Stimulated activated naive CD8-positive, alpha-beta T cell treated with anti-CD3 and anti-CD28 coated beads, Interleukin-15, amount 100 ng/mL, for 72 hours (primary cell): ENCODE results near the gene PTPRN2.

Experiments used
- ATAC-seq: fragments of 150-1000 bp; cut with Tn5 transposase; 2 replicates; pipeline ENCODE4 v1.10.0; 2021; ENCODE audit warnings: mild to moderate bottlenecking, moderate library complexity
- DNase-seq, 2 donors: peaks; one replicate each; pipeline ENCODE4 v3.0.0; 2021 to 2022
- H3K27ac Mint-ChIP-seq, 2 donors: one replicate each; pipeline ENCODE4 v1.8.0; 2022; ENCODE audit warnings: mild to moderate bottlenecking in 2 of 2, mixed read lengths in 2 of 2, moderate library complexity in 2 of 2
- H3K27me3 Mint-ChIP-seq: one replicate; pipeline ENCODE4 v1.8.0; 2022; ENCODE audit warnings: mixed read lengths
- H3K4me1 Mint-ChIP-seq: one replicate; pipeline ENCODE4 v1.8.0; 2022; ENCODE audit warnings: mild to moderate bottlenecking, mixed read lengths
- H3K4me3 Mint-ChIP-seq, 2 donors: one replicate each; pipeline ENCODE4 v1.8.0; 2022; ENCODE audit warnings: mild to moderate bottlenecking in 2 of 2, mixed read lengths in 2 of 2, moderate library complexity in 1 of 2
- H3K9me3 Mint-ChIP-seq, 2 donors: one replicate each; pipeline ENCODE4 v1.8.0; 2022; ENCODE audit warnings: mixed read lengths in 2 of 2

PTPRN2 gene

DNA sequence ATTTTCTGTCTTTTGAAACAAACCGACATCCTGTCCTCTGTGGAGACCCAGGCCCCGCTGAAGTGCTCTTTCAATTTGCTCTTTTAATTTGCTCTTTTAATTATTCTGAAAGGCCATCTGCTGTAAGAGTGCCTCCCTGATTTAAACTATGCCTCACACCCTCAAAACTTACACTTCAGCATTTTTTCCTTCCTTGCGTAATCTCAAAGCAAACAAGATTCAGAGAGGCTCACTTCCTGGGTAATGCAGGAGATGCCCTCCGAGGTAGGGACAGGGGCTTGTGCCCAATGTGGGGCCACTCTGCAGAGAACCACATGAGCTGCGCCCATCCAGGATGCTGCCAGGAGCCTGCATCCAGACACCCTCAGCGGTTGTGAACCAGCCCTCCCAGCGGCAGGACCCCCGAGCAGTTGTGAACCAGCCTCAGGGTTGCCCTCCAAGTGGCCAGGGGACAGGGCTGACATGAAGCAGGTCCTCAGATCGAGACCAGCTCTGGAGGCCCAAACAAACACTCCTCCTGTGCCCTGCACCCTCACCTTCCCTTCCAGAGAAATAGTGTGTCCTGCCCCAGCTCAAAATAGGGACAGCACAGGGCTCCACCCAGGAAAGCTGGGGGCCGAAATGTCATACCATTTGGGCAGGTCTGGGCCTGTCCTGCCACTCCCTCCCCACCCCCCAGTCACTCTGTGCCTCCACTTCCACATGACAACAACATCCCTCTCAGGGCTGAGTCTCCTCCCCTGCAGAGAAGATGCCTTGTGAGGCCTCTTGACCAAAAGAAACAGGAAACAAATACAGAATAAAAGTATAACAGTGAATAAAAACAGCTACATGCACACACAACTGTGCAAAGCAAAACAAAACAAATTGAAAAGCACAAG lies 190.4 kb downstream of the PTPRN2 start:
- H3K4me1 Mint-ChIP-seq, result no peaks in the 10 kb centered on the region
- no peak overlapping the region for H3K4me3 Mint-ChIP-seq
- peak overlapping the region in 1 of 2 donors; percentile 34 for H3K27ac Mint-ChIP-seq
- peaks cover 14% of the 10 kb centered on the region for H3K27me3 Mint-ChIP-seq
- DNase-seq (no peak), ATAC-seq (no peak)
- peaks cover 7 to 17% of the 10 kb centered on the region in 2 donors for H3K9me3 Mint-ChIP-seq

GRCh38 chr7:158396301-158396905 lies 191.2 kb downstream of the PTPRN2 start:
- H3K27ac Mint-ChIP-seq, result no peak overlapping the region
- H3K27me3 Mint-ChIP-seq, result peaks cover 9% of the 10 kb centered on the region
- no peak for ATAC-seq
- DNase-seq, result no peak
- H3K9me3 Mint-ChIP-seq, result peaks cover 7 to 17% of the 10 kb centered on the region in 2 donors
- H3K4me3 Mint-ChIP-seq, result no peak overlapping the region
- no peaks in the 10 kb centered on the region for H3K4me1 Mint-ChIP-seq

DNA sequence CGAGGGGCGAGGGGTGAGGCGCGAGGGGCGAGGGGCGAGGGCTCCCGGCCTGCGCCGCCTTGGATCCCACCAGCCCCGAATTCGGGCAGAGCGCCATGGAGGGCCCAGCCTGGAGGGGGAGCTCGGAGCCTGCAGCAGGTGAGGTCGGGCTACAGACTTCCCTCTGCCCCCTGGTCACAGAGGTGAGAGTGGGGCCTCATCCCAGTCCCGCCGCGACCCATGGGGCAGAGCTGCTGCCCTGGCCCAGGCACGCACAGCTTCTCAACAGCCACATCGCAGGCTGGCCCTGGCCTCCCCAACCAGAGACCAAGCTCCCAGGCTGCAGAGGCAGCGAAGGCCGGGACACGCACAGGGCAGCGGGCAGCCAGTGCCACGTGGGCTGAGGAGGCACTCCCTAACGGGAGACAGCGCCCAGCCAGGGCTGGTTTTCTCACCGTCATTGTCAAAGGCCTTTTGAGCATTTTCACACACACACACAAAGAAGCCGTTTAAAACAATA lies 191.8 kb downstream of the PTPRN2 start:
- Mint-ChIP-seq H3K9me3 (peaks cover 7 to 17% of the 10 kb centered on the region in 2 donors), H3K27me3 (peaks cover 3% of the 10 kb centered on the region)
- peak; percentile 52 for ATAC-seq

GRCh38 chr7:158395349-158395748 lies 192.3 kb downstream of the PTPRN2 start:
- DNase-seq (no peak), ATAC-seq (peak; percentile 55)
- no peaks in the 10 kb centered on the region for H3K27me3 Mint-ChIP-seq
- H3K9me3 Mint-ChIP-seq, result peaks cover 7 to 17% of the 10 kb centered on the region in 2 donors
- H3K27ac Mint-ChIP-seq, result no peak overlapping the region
- no peak overlapping the region for H3K4me3 Mint-ChIP-seq
- no peaks in the 10 kb centered on the region for H3K4me1 Mint-ChIP-seq

More for the DNA sequence above, 191.8 kb downstream of the PTPRN2 start:
- no peak for DNase-seq
- no peaks in the 10 kb centered on the region for H3K4me1 Mint-ChIP-seq
- no peak overlapping the region for H3K27ac Mint-ChIP-seq
- no peak overlapping the region for H3K4me3 Mint-ChIP-seq

DNA sequence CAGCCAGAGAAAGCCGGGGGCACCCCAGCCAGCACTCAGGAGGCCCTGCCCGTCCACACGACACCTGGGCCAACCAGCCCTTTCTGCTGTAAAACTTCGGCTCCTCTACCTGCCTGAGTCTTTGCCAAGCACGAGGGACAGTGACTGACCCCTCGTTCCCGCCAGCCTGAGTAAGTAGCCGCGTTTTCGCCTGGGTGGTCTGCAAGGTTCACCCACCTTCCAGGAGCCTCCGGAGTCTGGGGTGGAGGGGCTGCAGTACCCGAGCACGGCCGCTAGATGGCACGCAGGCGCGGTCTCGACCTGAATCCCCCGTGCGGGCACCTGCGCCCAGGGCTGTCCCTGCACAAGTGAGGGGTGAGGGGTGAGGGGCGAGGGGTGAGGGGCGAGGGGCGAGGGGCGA lies 192.7 kb downstream of the PTPRN2 start:
- H3K4me3 Mint-ChIP-seq, result no peak overlapping the region
- peaks cover 7 to 17% of the 10 kb centered on the region in 2 donors for H3K9me3 Mint-ChIP-seq
- no peaks in the 10 kb centered on the region for H3K4me1 Mint-ChIP-seq
- ATAC-seq (peak; percentile 37), DNase-seq (peak; percentile 29 to 35)
- H3K27me3 Mint-ChIP-seq, result no peaks in the 10 kb centered on the region
- no peak overlapping the region for H3K27ac Mint-ChIP-seq

DNA sequence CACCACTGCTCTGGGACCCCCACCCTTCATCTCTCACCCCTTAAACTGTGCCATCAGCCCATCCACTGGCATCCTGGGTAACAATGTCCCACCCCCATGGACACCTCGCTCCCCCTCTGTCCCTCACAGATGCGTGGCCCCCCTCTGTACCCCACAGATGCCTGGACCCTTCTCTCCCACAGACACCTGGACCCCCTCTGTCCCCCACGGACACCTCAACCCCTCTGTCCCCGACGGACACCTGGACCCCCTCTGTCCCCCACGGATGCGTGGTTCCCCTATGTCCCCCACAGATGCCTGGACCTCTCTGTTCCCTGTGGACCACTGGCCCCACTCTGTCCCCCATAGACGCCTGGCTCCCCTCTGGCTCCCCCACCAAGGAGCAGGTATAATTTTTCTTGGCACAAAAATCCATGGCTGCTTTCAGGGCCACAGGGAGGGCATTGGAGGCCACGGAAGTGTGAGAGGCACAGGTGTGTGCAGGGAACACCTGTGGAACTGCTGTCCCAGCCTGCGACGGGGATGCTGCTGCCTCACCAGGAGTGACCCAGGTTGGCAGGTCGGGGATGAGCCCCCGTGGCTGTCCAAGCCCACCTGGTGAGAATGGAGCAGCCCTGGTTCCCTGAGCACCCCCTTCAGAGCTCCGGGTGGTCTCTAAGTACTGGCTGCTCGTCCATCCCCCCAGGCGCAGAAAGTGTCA lies 193.5 kb downstream of the PTPRN2 start:
- Mint-ChIP-seq H3K27ac (no peak overlapping the region), H3K27me3 (no peaks in the 10 kb centered on the region), H3K4me1 (no peaks in the 10 kb centered on the region), H3K9me3 (peaks cover 6 to 15% of the 10 kb centered on the region in 2 donors), H3K4me3 (no peak overlapping the region)
- ATAC-seq (peak; percentile 21), DNase-seq (no peak)

DNA sequence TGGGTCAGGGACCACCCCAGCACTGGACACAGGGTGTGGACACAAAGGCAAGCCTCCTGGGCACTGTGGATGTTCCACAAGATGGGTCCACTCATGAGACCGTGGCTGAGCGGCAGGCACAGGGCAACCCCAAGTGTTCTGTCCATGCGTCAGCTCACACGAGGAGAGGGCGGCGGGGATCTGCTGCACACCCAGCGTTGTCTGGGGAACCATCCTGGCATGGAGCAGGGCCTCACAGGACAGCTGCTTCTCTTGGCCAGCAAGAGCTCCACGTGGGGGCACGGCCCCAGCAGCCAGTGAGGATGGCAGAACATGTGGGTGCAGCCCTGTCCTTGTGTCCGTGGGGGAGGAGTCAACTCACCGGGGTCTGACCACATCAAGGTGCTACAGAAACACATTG lies 195.4 kb downstream of the PTPRN2 start:
- Mint-ChIP-seq H3K27me3 (peaks cover 5% of the 10 kb centered on the region), H3K9me3 (no peaks in the 10 kb centered on the region), H3K27ac (no peak overlapping the region), H3K4me3 (no peak overlapping the region), H3K4me1 (no peaks in the 10 kb centered on the region)
- ATAC-seq (no peak), DNase-seq (no peak)

DNA sequence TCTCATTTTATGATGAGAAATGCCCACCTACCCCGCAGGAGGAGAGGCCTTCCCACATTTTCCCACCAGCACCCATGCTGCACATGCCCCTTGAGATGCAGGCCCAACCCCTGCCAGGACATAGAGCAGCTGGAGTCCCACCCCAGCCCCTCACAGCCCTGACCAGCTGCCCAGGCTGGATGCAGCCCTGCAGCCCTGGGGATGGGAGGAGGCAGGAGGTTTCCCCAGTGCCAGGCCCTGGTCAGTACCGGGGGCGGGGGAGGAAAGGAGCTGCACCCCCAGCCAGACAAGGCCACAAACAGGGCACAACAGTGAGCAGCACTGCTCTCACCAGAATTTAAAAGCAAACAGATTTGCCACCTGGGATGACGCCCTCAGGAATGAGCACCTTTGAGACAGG lies 196.1 kb downstream of the PTPRN2 start:
- Mint-ChIP-seq H3K4me3 (no peak overlapping the region), H3K4me1 (no peaks in the 10 kb centered on the region), H3K9me3 (no peaks in the 10 kb centered on the region), H3K27me3 (peaks cover 12% of the 10 kb centered on the region), H3K27ac (no peak overlapping the region)
- DNase-seq (no peak), ATAC-seq (no peak)

GRCh38 chr7:158391141-158391540 lies 196.5 kb downstream of the PTPRN2 start:
- H3K4me1 Mint-ChIP-seq, result no peaks in the 10 kb centered on the region
- no peak for ATAC-seq
- H3K4me3 Mint-ChIP-seq, result no peak overlapping the region
- peaks cover 13% of the 10 kb centered on the region for H3K27me3 Mint-ChIP-seq
- H3K27ac Mint-ChIP-seq, result no peak overlapping the region
- no peaks in the 10 kb centered on the region for H3K9me3 Mint-ChIP-seq
- DNase-seq, result no peak

- ATAC-seq, result no peak
- no peak overlapping the region for H3K4me3 Mint-ChIP-seq
Measured at GRCh38 chr7:158390460-158390859, 197.2 kb downstream of the PTPRN2 start.

DNA sequence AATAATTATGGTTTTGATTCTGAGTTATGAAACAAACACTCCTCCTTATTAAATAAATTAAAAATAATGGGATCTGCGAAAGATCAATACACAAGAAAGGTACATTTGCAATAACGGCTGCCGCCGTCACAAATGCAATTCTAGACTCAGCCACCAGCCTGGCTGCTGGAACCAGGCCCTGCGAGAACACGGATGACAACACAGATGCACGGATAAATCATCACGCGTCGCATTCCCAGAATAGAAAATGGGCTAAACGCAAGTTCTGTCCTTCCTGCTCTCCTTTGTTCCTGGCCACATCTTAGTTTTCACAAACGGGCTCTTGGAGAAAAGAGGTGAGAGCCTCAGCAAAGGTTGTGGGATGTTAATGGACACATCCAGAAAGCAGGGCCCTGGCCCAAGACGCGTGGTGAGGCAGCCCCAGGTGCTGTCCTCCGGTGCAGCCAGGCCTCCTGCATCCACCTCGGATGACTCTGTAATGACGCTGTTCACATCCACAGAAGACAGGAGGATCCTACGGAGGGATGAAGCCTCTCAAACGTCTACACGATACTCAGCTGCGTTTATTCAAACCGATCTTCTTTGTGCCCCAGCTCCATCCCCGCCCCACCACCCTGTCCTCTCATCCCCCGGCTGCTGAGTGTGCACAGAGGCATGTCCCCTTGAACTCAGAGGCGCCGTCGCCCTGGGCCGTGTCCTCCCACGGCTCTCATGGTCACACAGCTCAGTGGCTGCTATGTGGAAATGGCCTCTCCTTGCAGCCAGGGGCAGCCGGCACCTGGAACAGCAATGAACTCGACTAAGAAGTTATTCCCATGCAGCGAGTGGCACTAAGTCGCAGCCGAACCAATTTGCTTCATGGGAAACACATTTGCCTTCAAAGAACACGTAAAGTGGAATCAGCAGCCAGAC lies 197.9 kb downstream of the PTPRN2 start:
- Mint-ChIP-seq H3K4me3 (no peak overlapping the region), H3K9me3 (no peaks in the 10 kb centered on the region), H3K4me1 (no peaks in the 10 kb centered on the region), H3K27ac (no peak overlapping the region), H3K27me3 (peaks cover 17% of the 10 kb centered on the region)
- ATAC-seq (no peak), DNase-seq (no peak)

More at GRCh38 chr7:158390460-158390859, 197.2 kb downstream of the PTPRN2 start:
- peaks cover 13% of the 10 kb centered on the region for H3K27me3 Mint-ChIP-seq
- no peaks in the 10 kb centered on the region for H3K4me1 Mint-ChIP-seq
- no peak overlapping the region for H3K27ac Mint-ChIP-seq
- no peaks in the 10 kb centered on the region for H3K9me3 Mint-ChIP-seq
- DNase-seq, result no peak

DNA sequence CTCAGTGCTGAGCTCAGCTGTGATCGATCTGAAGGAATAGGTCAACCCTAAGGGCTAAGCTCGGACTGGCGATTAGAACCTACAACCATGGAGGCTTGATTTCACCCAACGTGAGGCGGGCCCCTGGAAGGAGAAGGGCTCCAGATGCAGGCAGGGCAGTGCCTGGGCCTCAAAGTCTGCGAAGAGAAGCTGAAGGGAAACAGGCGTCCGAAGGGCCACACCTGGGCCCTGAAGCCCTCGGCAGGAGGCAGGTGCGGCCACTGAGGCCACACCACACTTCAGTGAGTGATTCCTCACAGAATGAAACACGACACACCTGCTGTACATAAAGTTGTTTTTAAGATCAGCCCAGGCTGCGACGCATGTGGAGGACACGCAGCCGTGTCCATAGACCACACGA lies 198.7 kb downstream of the PTPRN2 start:
- no peak for ATAC-seq

GRCh38 chr7:158388072-158388471 lies 199.6 kb downstream of the PTPRN2 start:
- Mint-ChIP-seq H3K27ac (no peak overlapping the region), H3K27me3 (peaks cover 29% of the 10 kb centered on the region), H3K4me3 (no peak overlapping the region), H3K9me3 (no peaks in the 10 kb centered on the region), H3K4me1 (no peaks in the 10 kb centered on the region)
- no peak for ATAC-seq
- DNase-seq, result no peak

More for the DNA sequence above, 198.7 kb downstream of the PTPRN2 start:
- Mint-ChIP-seq H3K9me3 (no peaks in the 10 kb centered on the region), H3K27me3 (peaks cover 25% of the 10 kb centered on the region), H3K4me1 (no peaks in the 10 kb centered on the region), H3K4me3 (no peak overlapping the region), H3K27ac (no peak overlapping the region)
- DNase-seq, result no peak

- Mint-ChIP-seq H3K4me1 (no peaks in the 10 kb centered on the region), H3K9me3 (no peaks in the 10 kb centered on the region), H3K27ac (no peak overlapping the region), H3K4me3 (no peak overlapping the region), H3K27me3 (peaks cover 30% of the 10 kb centered on the region)
- no peak for DNase-seq
- no peak for ATAC-seq
Measured at GRCh38 chr7:158387546-158387891, 200.1 kb downstream of the PTPRN2 start.
